ENCODE measurements around the gene TMPRSS2.

Gene TMPRSS2

DNA sequence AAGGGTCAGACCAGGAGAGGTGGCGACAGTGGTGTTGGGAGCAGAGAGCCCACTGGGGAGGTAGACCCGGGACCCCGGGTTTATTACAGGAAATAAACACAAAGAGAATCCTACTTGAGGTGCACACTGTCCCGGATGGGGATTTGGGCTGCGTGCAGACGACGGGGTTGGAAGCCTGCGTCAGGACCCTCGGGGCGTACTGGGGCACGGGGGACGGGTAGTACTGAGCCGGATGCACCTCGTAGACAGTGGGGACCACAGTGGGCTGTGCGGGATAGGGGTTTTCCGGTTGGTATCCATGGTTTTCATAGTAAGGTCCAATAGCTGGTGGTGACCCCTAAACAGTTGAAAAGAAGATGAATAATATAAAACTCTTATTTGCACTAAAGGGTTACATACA lies 13.7 kb downstream of the TMPRSS2 start:
- Histone ChIP-seq H3K4me1 (ENCODE audit: insufficient read depth, low read length, severe bottlenecking) (no peaks in the 10 kb centered on the region), H3K9me2 (ENCODE audit: low read depth, low read length) (no peaks in the 10 kb centered on the region), H3K79me2 (ENCODE audit: insufficient read depth, low read length) (no peaks in the 10 kb centered on the region), H3K27ac (ENCODE audit: low read depth, low read length, poor library complexity, severe bottlenecking) (no peak overlapping the region), H4K20me1 (ENCODE audit: insufficient read depth, low read length) (no peaks in the 10 kb centered on the region), H3F3A (ENCODE audit: insufficient read depth, low read length) (no peaks in the 10 kb centered on the region), H3K9me3 (ENCODE audit: low read length) (no peaks in the 10 kb centered on the region), H3K4me3 (ENCODE audit: low read depth, low read length, poor library complexity, severe bottlenecking) (no peak overlapping the region), H3K36me3 (ENCODE audit: insufficient read depth, low read length) (no peaks in the 10 kb centered on the region), H3K9ac (ENCODE audit: low read length) (no peak overlapping the region), H2AFZ (ENCODE audit: low read length) (no peak overlapping the region), H3K27me3 (ENCODE audit: insufficient read depth, low read length) (peaks cover 9% of the 10 kb centered on the region; the same call in 1 of the 2 replicates), H3K4me2 (ENCODE audit: low read length) (no peak overlapping the region)
- TF ChIP-seq EZH2 (IDR thresholded peaks at IDR 0.05; ENCODE audit: borderline replicate concordance, low read length), result no peak
- TF ChIP-seq, protein P1, sequence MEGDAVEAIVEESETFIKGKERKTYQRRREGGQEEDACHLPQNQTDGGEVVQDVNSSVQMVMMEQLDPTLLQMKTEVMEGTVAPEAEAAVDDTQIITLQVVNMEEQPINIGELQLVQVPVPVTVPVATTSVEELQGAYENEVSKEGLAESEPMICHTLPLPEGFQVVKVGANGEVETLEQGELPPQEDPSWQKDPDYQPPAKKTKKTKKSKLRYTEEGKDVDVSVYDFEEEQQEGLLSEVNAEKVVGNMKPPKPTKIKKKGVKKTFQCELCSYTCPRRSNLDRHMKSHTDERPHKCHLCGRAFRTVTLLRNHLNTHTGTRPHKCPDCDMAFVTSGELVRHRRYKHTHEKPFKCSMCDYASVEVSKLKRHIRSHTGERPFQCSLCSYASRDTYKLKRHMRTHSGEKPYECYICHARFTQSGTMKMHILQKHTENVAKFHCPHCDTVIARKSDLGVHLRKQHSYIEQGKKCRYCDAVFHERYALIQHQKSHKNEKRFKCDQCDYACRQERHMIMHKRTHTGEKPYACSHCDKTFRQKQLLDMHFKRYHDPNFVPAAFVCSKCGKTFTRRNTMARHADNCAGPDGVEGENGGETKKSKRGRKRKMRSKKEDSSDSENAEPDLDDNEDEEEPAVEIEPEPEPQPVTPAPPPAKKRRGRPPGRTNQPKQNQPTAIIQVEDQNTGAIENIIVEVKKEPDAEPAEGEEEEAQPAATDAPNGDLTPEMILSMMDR (IDR thresholded peaks at IDR 0.05; ENCODE audit: low read length), result no peak

DNA sequence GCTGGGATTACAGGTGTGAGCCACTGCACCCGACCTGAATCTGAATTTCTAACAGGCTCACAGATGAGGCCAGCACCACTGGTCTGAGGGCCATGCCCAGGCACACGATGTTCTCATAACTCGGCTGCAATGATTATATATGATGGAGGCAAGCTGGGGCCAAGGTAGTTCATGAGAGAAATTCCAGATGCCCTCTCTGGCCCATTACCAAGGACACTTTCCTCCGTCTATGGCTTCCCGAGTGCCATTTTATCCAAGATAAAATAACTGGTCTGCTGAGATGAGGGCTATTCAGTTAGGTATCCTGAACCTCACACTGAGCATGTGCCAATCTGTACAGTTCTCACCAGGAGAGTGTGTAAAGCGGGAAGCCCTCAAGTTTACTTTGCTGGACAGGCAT lies 16.5 kb downstream of the TMPRSS2 start:
- Histone ChIP-seq H3K9me2 (ENCODE audit: low read depth, low read length) (no peaks in the 10 kb centered on the region), H3K27ac (ENCODE audit: low read depth, low read length, poor library complexity, severe bottlenecking) (no peak overlapping the region), H3K36me3 (ENCODE audit: insufficient read depth, low read length) (no peaks in the 10 kb centered on the region), H3K79me2 (ENCODE audit: insufficient read depth, low read length) (no peaks in the 10 kb centered on the region), H3K4me1 (ENCODE audit: insufficient read depth, low read length, severe bottlenecking) (no peaks in the 10 kb centered on the region), H2AFZ (ENCODE audit: low read length) (no peak overlapping the region), H4K20me1 (ENCODE audit: insufficient read depth, low read length) (no peaks in the 10 kb centered on the region), H3K9ac (ENCODE audit: low read length) (no peak overlapping the region), H3K4me2 (ENCODE audit: low read length) (no peak overlapping the region), H3K9me3 (ENCODE audit: low read length) (no peaks in the 10 kb centered on the region), H3F3A (ENCODE audit: insufficient read depth, low read length) (no peaks in the 10 kb centered on the region), H3K27me3 (ENCODE audit: insufficient read depth, low read length) (peaks cover 9% of the 10 kb centered on the region; the same call in 1 of the 2 replicates), H3K4me3 (ENCODE audit: low read depth, low read length, poor library complexity, severe bottlenecking) (no peak overlapping the region)
- TF ChIP-seq, protein P1 (IDR thresholded peaks at IDR 0.05; ENCODE audit: low read length), result no peak
- no peak for TF ChIP-seq EZH2 (IDR thresholded peaks at IDR 0.05; ENCODE audit: borderline replicate concordance, low read length)

DNA sequence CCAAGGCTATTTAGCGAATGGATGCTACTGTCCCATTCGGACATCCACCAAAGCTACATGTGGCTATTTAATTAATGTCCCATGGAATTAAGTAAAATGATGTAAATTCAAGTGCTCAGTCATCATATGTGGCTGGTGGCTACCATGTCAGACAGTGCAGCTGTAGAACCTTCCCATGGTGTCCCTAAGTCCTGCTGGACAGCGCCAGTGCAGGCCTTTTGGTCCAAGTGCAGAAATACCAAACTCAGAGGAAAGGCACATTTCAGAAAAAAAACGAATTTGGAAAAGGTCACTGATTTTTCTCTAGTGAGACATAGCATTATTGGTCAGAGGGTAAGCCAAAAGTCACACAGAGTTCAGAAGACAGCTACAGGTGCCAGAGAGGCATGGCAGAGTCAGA lies 17.6 kb downstream of the TMPRSS2 start:
- no peaks in the 10 kb centered on the region for H4K20me1 ChIP-seq (ENCODE audit: insufficient read depth, low read length)
- H3K9ac ChIP-seq (ENCODE audit: low read length), result no peak overlapping the region
- peaks cover 9% of the 10 kb centered on the region; the same call in 1 of the 2 replicates for H3K27me3 ChIP-seq (ENCODE audit: insufficient read depth, low read length)
- H3K4me1 ChIP-seq (ENCODE audit: insufficient read depth, low read length, severe bottlenecking), result no peaks in the 10 kb centered on the region
- TF ChIP-seq, protein P1 (IDR thresholded peaks at IDR 0.05; ENCODE audit: low read length), result no peak
- no peak for TF ChIP-seq EZH2 (IDR thresholded peaks at IDR 0.05; ENCODE audit: borderline replicate concordance, low read length)
- H3K79me2 ChIP-seq (ENCODE audit: insufficient read depth, low read length), result no peaks in the 10 kb centered on the region
- H3K27ac ChIP-seq (ENCODE audit: low read depth, low read length, poor library complexity, severe bottlenecking), result no peak overlapping the region
- H3F3A ChIP-seq (ENCODE audit: insufficient read depth, low read length), result no peaks in the 10 kb centered on the region
- H2AFZ ChIP-seq (ENCODE audit: low read length), result no peak overlapping the region
- H3K4me2 ChIP-seq (ENCODE audit: low read length), result no peak overlapping the region
- no peaks in the 10 kb centered on the region for H3K9me3 ChIP-seq (ENCODE audit: low read length)
- no peak overlapping the region for H3K4me3 ChIP-seq (ENCODE audit: low read depth, low read length, poor library complexity, severe bottlenecking)
- no peaks in the 10 kb centered on the region for H3K36me3 ChIP-seq (ENCODE audit: insufficient read depth, low read length)
- no peaks in the 10 kb centered on the region for H3K9me2 ChIP-seq (ENCODE audit: low read depth, low read length)
